ENCODE measurements around the gene CPT1C.
A peak's percentile ranks its signal among the peaks of the same experiment; 100 is the strongest.
"Not testable (repeated sequence)": the region's sequence is repeated elsewhere in the genome, so short reads cannot be mapped to it uniquely, and the experiment has no call there.

Gene CPT1C

DNA sequence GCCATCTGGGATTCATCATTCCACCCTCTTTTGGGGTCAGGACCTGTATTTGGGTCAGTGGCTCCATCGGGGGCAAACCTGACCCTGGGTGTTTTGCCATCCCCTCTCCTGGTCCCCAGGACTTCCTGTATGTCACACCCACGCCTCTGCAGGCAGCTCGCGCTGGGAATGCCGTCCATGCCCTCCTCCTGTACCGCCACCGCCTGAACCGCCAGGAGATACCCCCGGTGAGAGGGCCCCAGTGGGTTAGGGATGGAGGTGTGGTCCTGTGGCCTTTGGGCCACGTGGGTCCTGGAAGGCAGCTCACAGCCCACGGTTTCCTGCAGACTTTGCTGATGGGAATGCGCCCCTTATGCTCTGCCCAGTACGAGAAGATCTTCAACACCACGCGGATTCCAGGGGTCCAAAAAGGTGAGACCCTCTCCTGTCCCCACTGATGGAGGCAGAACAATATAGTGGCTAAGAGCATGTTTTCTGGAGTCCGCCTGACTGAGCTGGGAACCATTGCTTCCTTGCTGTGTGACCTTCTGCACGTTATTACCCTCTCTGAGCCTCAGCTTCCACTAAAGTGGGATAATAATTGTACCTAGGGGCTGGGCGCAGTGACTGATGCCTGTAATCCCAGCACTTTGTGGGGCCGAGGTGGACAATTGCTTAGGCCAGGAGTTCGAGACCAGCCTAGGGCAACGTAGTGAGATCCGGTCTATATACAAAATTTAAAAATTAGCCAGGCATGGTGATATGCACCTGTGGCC, 14.1 kb downstream of the CPT1C start:
- no peak for DNase-seq (ENCODE audit: low read depth in 1 of 2, low spot score in 1 of 2)

DNA sequence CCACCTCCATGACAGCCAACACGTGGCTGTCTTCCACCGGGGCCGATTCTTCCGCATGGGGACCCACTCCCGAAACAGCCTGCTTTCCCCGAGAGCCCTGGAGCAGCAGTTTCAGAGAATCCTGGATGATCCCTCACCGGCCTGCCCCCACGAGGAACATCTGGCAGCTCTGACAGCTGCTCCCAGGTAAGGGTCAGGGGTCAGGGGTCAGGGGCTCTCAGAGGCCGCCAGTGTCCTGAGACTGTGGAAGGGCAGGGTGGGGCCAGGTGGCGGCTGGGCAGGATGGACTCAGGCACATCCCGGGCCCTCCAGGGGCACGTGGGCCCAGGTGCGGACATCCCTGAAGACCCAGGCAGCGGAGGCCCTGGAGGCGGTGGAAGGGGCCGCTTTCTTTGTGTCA, 15.0 kb downstream of the CPT1C start:
- no peak for DNase-seq (ENCODE audit: low read depth in 1 of 2, low spot score in 1 of 2)

DNA sequence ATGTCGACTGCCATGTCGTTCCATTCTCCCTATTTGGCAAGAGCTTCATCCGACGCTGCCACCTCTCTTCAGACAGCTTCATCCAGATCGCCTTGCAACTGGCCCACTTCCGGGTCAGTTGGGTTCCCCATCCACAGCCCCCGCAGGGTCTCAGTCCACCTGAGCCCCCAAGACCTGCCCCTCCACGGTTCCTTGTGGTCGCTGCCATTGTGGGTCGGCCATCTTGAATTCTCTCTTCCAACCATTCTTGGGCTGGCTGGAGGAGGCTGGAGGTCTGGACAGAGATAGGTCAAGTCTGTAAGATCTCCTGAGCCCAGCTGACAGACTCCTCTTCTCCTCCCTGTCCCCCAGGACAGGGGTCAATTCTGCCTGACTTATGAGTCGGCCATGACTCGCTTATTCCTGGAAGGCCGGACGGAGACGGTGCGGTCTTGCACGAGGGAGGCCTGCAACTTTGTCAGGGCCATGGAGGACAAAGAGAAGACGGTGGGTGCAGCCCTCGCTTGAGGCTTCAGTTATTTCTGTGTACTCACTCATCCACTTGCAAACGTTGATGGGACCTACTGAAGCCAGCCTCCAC, 19.5 kb downstream of the CPT1C start:
- no peak for DNase-seq (ENCODE audit: low read depth in 1 of 2, low spot score in 1 of 2)

DNA sequence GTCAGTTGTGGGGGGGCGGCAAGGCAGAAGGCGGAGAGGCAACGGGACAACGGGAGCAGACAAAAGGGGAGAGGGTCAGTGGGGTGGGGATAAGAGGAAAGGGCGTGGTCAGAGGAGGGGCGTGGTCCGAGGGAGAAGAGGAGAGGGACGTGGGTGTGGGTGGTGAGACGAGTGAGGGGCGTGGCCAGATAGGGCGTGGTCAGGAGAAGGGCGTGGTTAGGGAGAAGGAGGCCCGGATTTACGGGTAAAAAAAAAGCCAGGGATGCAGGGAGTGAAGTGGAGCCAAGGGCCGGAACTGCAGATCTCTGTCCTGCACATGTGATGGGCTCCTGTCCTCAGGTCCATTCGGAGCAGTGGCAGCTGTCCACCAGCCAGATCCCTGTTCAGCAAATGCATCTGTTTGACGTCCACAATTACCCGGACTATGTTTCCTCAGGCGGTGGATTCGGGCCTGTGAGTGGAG, 21.5 kb downstream of the CPT1C start:
- DNase-seq (ENCODE audit: low read depth in 1 of 2, low spot score in 1 of 2), result no peak

DNA sequence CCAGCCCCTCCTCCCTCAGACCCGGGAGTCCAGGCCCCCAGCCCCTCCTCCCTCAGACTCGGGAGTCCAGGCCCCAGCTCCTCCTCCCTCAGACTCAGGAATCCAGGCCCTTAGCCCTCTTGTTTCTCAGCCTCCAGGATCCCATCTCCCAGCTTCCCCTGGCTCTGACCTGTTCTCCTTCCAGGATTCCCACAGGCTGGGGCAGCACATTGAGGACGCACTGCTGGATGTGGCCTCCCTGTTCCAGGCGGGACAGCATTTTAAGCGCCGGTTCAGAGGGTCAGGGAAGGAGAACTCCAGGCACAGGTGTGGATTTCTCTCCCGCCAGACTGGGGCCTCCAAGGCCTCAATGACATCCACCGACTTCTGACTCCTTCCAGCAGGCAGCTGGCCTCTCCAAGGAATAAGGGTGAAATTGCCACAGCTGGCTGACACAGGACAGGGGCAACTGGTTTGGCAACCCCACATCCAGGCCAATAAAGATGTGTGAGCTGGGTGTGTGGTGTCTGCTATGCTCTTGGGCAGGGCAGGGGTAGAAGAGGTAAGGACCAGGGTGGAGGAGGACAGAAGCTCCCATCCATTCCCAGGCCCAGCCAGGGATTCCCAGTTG, 22.4 kb downstream of the CPT1C start:
- DNase-seq (ENCODE audit: low read depth in 1 of 2, low spot score in 1 of 2), result no peak

DNA sequence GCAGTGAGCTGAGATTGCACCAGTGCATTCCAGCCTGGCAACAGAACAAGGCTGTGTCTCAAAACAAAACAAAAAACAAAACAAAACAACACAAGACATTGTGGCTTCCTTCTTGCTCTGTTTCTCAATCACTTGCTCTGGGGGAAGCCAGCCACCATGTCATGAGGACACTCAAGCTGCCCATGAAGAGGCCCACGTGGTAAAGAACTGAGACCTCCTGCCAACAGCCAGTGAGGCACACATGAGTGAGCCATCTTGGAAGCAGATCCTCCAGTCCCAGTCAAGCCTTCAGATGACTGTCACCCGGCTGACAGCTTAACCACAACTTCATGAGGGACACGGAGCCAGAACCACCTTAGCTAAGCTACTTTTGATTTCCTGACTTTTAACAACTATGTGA, 25.2 kb downstream of the CPT1C start:
- no peak for DNase-seq (ENCODE audit: low read depth in 1 of 2, low spot score in 1 of 2)

DNA sequence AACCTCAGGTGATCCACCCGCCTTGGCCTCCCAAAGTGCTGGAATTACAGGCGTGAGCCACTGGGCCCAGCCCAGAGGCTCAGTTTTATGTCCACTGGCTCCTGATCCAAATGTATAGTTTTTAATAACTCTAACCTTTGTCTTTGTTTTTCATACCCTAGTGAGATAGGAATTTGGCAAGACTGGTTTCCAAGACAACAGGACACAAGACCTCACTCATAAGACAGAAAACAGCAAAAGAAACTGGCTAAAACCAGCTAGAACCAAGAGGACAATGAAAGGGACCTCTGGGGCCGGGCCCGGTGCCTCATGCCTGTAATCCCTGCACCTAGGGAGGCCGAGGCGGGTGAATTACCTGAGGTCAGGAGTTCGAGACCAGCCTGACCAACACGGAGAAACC, 27.6 kb downstream of the CPT1C start:
- no peak for DNase-seq (ENCODE audit: low read depth in 1 of 2, low spot score in 1 of 2)

DNA sequence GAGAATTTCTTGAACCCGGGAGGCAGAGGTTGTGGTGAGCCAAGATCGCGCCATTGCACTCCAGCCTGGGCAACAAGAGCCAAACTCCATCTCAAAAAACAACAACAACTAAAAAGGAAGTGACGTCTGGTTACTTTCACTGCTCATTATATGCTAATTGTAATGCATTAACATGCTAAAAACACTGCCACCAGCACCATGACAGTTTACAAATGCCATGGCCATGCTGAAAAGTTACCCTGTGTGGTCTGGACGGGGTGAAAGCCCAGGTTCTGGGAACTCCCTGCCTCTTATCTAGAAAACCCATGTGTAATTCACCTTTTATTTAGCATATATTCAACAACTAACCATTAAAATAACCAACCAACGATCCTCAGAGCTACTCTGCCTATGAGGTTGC, 28.1 kb downstream of the CPT1C start:
- no peak for DNase-seq (ENCODE audit: low read depth in 1 of 2, low spot score in 1 of 2)

DNA sequence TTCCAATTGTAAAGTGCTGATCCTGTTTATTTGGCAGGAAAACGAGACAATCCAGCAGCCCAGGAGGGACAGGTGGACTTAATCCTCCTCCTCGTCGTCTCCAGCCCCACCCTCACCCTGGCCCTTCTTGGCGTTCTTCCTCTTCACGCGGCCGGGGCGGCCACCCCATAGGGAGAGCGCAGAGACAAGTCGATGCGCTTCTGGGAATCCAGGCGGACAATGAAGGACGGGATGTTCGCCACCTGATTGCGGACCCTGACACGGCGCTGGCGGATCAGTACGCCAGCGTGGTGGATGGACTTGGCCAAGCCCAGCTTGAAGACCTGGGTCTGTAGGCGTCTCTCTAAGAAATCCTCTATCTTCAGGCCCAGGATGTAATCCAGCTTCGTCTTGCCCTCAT, 28.5 kb downstream of the CPT1C start:
- DNase-seq (ENCODE audit: low read depth in 1 of 2, low spot score in 1 of 2), result not testable (repeated sequence)

DNA sequence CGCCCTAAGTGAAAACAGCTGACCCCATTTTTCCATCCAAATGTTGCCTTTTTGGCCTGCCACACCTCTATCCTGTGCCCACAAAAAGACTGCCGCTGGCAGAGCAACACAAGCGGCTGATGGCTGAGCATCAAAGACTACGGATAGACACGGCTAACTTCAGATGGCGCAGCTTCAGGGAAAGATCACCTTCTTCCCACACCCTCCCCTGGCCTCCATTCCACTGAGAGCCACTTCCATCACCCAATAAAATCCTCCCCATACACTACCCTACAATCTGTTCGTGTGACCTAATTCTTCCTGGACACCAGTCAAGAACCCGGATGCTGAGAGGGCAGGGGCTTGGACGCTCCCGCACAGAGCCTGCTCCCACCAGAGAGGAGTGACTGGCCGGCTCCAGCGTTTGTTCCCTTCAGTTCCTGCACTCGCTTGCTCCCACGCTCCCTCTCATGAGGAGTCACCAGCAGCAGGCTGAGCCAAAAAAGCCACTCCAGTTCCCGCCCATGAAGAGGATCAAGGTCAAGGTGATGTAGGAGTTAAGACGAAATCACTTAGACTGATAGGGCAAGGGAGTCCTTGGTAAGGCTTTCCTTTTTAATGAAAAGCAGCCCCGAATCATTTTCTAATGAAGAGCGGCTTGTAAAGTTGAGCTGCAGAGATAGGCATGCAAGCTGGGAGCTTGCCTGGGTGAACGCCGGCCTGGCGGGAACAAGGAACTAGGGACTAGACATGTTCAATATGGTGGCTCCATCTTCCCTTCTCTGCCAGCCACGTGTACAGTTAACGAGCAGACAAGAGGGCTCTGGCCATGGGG, 36.5 kb downstream of the CPT1C start:
- no peak for DNase-seq (ENCODE audit: low read depth in 1 of 2, low spot score in 1 of 2)

DNA sequence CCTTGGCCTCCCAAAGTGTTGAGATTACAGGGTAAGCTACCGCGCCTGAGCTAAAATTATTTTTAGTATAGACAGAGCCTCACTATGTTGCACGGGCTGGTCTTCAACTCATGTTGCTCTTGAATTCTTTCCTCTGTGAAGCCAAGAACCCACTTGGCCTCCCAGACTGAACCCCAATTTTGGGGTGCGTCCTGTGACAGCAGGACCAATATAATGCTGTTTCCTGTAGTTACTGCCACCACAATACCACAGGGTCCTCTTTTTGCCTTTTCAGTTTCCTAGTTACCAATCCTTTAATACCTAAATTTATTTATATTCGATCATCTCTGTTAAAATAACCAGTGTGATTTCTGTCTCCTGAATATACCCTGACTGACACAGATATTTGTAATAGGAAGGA, 39.2 kb downstream of the CPT1C start:
- DNase-seq (ENCODE audit: low read depth in 1 of 2, low spot score in 1 of 2), result no peak

DNA sequence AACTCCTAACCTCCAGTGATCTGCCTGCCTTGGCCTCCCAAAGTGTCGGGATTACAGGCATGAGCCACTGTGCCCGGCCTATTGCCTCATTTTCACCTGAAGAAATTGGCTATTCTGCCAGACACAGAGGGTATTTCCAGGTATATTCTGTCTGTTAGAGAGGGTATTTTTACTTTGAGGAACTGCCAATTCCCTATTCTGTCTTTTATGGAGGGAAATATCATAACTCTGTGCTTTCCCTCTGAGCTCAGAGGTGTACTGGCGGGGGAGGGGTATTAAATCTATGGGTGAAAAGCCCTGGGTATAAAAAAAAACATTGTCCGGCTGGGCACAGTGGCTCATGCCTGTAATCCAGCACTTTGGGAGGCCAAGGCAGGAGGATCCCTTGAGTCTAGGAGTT, 47.4 kb downstream of the CPT1C start:
- no peak for DNase-seq (ENCODE audit: low read depth in 1 of 2, low spot score in 1 of 2)

DNA sequence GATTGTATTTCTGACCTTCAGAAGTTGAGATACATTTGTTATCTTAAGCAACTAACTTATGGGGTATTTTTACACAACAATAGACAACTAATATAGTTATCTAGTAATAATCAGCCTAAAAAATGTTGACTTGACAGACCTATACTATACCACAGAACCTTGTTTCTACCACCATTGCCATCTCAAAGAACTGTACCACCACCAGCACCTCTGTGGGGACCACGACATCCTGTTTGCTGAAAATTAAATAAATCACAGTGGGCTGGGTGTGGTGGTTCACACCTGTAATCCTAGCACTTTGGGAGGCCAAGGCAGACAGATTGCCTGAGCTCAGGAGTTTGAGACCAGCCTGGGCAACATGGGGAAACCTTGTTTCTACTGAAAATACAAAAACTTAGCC, 48.2 kb downstream of the CPT1C start:
- no peak for DNase-seq (ENCODE audit: low read depth in 1 of 2, low spot score in 1 of 2)

DNA sequence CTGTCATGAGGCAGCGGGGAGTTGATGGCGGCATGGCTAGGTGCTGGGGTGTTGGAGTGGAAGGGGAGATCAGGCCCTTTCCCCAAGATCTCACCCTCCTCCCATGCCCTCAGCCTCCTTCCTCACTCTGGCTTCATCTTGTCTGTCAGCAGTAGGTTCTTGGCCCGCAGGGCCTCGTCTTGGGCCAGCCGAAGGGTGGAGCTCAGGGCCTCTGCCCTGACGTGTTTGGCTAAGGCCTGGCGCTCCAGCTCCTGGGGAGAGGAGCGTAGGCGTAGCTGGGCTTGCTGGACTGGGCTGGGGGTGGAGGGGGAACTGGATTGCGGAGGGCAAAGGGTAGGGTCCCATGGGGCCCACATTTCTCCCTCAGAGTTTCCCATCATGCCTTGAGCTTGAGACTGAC, 49.0 kb downstream of the CPT1C start:
- DNase-seq (ENCODE audit: low read depth in 1 of 2, low spot score in 1 of 2), result no peak

DNA sequence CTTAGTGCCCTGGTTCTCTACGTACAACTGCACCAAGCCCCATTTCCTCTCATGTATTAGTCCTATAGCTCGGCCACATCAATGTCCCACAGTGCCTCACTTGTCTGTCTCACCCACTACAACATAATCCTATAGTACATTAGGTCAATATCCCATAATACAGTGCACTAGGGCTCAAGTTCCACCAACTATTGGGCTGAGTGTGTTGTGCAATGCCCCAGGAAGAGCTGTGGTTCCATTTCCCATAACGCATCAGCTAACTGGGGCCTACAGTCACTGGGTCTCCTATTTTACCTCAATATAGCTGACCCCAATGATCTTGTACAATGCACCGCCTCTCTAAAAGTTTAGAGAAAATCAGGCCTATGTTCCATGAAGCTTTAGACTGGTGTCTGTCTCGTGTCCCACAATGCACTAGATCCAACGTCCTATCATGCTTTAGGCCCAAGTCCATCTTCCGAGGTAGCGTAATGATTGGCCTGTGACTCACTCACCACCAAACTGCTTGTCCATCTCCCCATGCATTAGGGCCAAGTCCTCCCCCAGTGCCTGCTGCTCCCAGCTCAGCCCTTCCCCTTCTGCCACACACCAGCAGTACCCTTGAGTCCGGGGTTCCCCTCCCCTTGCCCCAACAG, 50.4 kb downstream of the CPT1C start:
- DNase-seq (ENCODE audit: low read depth in 1 of 2, low spot score in 1 of 2), result no peak

DNA sequence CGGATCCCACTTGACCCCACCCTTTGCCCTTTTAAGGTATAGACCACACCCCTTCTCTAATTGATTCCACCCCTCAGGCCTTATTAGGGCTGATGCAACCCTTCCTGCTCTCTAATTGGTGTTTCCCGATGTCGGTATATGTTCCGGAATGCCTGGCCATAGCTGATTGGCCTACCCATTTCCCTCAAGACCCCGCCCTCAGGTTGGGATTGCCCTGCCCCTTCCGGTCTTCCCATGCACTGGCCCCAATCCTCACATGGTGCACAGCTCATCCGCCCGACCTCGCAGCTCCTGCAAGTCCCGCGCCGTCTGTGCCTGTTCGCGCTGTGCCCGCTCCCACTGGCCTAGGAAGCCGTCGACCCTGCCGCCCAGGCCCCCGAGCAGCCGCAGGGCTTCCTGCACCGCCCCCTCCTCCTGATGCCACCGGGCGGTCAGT, 54.0 kb downstream of the CPT1C start:
- no peak for DNase-seq (ENCODE audit: low read depth in 1 of 2, low spot score in 1 of 2)

DNA sequence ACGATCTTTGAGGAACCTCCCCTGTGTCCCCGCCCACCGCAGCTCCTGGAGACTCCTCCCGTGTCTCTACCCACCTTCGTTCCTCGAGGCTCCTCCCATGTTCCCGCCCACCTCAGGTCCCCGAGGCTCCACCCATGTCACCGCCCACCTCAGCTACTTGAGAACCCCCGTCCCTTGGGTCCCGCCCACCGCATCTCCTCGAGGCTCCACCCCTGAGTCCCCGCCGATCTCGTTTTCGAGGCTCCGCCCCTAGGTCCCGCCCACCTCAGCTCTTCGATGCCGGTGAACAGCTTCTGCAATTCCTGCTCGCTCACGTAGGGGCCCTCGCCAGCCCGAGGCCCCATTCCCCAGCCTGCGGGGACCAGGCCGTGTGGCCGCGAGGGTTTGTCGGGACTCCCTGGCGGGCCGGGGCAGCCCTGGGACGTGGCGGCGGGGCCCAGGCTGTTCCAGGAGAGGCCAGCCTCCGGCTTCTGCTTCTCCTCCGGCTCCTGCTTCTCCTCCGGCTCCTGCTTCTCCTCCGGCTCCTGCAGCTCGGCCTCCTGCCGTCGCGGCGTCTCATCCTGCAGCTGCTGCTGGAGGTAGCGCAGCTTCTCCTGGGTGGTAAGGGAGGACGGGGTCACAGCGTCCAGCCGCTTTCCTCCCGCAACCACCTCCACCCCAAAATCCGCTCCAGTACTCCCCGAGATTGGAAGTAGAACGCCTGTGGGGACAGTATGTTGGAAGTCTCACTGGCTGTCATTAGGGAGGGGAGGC, 55.5 kb downstream of the CPT1C start:
- peak in 1 of 2 donors; percentile 7 for DNase-seq (ENCODE audit: low read depth in 1 of 2, low spot score in 1 of 2)

DNA sequence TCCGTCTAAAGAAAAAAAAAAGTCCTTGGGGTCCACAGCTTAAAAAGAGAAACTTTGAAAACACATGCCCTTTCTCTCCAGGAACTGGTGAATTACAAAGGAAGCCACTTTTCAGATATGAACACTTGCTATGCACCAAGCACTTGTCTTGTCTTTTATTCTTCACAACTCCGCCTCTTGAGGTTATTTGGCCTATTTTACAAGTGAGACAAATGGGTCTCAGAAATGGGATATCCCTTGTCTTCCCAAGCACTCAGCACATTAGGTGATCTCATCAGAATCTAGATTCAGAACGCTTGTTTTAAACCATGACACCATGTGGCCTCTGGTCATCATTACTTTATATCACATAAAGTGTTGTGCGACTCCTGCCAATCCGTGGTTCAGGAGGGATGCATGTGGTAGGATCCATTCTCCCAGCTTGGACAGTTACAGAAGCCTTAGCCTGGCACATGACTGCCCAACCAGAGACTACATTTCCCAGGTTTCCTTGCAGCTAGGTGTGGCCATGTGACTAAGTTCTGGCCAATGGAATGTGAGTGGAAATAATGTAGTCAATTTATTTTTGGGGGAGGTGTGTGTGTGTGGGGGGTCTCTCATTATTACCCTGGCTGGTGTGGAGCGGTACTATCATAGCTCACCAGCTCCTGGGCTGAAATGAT, 58.3 kb downstream of the CPT1C start:
- DNase-seq (ENCODE audit: low read depth in 1 of 2, low spot score in 1 of 2), result no peak

DNA sequence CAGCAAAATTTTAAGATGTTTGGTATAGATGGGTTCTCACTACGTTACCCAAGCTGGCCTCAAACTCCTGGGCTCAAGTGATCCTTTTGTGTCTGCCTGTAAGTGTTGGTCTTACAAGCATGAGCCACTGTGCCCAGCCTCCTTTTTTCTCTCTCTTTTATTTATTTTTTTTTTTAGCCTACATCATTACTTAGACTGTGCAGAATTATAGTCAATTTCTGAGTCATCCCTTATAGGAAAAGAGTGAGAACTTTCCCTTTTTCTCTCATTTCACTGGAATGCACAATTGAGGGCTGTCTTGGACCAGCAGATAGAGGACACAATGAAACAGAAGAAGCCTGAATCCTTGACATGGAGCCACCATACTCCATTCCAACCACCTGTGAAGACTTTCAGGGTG, 58.9 kb downstream of the CPT1C start:
- DNase-seq (ENCODE audit: low read depth in 1 of 2, low spot score in 1 of 2), result no peak

DNA sequence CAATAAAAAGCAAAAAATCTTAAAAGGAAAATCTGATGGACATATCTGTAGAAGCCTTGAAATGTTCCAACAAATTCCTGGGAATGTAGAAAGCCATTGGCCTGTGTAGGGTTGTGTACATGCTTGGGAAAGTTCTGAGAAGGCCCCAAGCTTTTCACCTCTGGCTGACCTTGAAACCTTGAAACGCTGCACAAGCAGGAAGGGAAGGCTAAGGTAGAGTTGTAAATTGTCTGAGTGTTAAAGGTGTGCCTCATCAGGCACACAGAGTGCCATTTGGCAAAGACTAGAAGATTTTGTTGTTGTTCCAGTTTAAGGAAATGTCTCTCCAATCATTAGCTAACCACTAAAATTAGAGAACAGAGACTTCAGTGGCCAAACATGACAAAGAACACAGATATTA, 61.8 kb downstream of the CPT1C start:
- no peak for DNase-seq (ENCODE audit: low read depth in 1 of 2, low spot score in 1 of 2)
